ENCODE results near the gene TMSB15C.

DNA sequence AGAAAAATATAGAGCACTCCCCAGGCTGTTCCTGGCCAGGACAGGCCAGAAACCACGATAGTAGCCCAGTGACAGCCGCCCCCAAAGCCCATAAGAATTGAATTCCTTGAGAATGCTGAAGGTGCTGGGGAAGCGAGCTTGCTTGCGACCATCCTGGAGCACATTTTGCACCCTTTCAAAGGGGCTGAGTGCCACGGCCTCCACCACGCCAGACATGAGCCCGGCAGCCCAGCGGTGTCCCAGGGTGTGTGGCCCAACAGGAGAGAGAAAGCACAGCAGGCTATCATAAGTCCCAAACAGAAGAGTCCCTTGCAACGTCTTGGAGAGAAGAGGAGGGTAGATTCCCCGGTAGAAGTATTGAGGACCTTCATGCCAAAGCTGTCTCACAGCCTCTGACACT, 28.6 kb upstream of the TMSB15C start:
- TF ChIP-seq, protein P1, sequence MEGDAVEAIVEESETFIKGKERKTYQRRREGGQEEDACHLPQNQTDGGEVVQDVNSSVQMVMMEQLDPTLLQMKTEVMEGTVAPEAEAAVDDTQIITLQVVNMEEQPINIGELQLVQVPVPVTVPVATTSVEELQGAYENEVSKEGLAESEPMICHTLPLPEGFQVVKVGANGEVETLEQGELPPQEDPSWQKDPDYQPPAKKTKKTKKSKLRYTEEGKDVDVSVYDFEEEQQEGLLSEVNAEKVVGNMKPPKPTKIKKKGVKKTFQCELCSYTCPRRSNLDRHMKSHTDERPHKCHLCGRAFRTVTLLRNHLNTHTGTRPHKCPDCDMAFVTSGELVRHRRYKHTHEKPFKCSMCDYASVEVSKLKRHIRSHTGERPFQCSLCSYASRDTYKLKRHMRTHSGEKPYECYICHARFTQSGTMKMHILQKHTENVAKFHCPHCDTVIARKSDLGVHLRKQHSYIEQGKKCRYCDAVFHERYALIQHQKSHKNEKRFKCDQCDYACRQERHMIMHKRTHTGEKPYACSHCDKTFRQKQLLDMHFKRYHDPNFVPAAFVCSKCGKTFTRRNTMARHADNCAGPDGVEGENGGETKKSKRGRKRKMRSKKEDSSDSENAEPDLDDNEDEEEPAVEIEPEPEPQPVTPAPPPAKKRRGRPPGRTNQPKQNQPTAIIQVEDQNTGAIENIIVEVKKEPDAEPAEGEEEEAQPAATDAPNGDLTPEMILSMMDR (IDR thresholded peaks at IDR 0.05) = no peak
- TF ChIP-seq POLR2A (IDR thresholded peaks at IDR 0.05) (no peak), POLR2AphosphoS5 (IDR thresholded peaks at IDR 0.05) (no peak), EP300 (IDR thresholded peaks at IDR 0.05; ENCODE audit: low read depth) (no peak)

Measured in transverse colon (tissue), 4 donors.